HG02610 (cell line): ENCODE data around the gene SLC49A3.
"Not testable (repeated sequence)": the region's sequence is repeated elsewhere in the genome, so short reads cannot be mapped to it uniquely, and the experiment has no call there.

Experiments
- ATAC-seq: cut with Tn5 transposase; IDR thresholded peaks from one replicate; pipeline ENCODE4 v1.9.1; 2021; ENCODE audit warnings: mild to moderate bottlenecking, moderate library complexity; ENCODE audit not compliant: unreplicated experiment

The SLC49A3 gene

DNA sequence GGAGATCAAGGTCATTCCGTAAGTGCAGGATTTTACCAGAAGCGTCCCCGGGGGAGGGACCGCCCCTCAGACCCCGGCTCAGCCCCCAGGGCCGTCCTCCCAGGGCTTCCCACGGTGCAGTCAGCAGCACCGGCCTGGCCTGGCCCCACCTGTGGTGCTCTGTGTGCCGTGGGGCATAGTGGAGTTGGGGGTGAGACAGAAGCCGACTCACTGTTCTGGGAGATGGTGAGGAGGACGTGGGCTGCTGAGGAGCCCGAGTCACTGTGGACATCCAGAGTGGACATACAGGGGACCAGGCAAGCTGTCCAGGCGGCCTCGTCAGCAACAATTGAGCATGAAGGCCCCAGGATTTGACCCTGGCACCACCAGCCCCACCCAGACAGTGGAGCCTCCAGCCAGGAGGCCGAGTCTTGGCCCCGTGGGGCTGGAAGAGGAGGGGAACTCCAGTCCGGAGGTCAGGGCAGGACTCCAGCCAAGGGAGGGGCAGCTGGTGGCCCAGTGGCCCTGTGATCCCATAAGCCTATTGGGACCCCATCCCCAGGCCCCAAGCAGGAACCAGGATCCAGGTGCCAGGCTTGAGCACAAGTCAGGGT lies 34.0 kb downstream of the SLC49A3 start:
- no peak for ATAC-seq

DNA sequence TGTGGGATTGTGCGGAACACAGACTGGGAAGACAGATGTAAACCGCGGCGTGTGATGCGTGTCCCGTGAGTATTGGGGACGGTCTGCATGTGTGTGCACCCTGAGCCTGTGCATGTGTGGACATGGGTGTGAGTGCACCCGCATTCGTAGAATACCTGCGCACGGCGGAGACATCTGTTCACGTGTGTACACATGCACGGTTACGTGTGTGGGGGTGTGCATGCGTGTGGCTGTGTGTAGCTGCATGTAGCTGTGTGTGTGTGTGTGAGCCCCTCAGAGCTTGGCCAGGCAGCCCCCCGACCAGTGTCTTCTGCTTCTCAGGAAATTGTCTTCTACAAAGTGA lies 34.5 kb downstream of the SLC49A3 start:
- no peak for ATAC-seq

GRCh38 chr4:653831-654502 lies 35.0 kb downstream of the SLC49A3 start:
- ATAC-seq, result no peak

GRCh38 chr4:653080-653821 lies 35.7 kb downstream of the SLC49A3 start:
- ATAC-seq, result no peak

GRCh38 chr4:651884-652642 lies 36.9 kb downstream of the SLC49A3 start:
- no peak for ATAC-seq

GRCh38 chr4:650951-651883 lies 37.7 kb downstream of the SLC49A3 start:
- ATAC-seq, result no peak

GRCh38 chr4:650461-650860 lies 38.5 kb downstream of the SLC49A3 start:
- ATAC-seq, result no peak

GRCh38 chr4:649751-650310 lies 39.1 kb downstream of the SLC49A3 start:
- ATAC-seq, result no peak

GRCh38 chr4:649293-649625 lies 39.7 kb downstream of the SLC49A3 start:
- ATAC-seq, result no peak

- ATAC-seq, result no peak
Measured at GRCh38 chr4:648579-649292, 40.2 kb downstream of the SLC49A3 start.

DNA sequence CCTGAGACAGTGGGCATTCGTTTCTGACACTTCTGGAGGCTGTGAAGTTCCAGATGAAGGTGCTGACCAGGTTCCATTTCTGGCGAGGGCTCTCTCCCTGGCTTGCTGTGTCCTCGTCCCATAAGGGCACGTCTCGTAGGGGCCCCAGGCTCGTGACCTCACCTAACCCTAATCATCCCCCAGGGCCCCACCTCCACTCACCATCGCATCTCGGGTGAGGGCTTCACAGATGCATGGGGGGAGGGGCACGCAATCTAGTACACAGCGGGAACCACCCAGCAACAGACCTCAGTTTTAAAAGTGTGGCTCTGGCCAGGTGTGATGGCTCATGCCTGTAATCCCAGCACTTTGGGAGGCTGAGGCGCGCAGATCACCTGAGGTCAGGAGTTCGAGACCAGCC lies 41.5 kb downstream of the SLC49A3 start:
- ATAC-seq, result no peak

GRCh38 chr4:646460-646859 lies 42.5 kb downstream of the SLC49A3 start:
- ATAC-seq, result no peak

- ATAC-seq, result not testable (repeated sequence)
Measured at GRCh38 chr4:642366-642765, 46.6 kb downstream of the SLC49A3 start.

DNA sequence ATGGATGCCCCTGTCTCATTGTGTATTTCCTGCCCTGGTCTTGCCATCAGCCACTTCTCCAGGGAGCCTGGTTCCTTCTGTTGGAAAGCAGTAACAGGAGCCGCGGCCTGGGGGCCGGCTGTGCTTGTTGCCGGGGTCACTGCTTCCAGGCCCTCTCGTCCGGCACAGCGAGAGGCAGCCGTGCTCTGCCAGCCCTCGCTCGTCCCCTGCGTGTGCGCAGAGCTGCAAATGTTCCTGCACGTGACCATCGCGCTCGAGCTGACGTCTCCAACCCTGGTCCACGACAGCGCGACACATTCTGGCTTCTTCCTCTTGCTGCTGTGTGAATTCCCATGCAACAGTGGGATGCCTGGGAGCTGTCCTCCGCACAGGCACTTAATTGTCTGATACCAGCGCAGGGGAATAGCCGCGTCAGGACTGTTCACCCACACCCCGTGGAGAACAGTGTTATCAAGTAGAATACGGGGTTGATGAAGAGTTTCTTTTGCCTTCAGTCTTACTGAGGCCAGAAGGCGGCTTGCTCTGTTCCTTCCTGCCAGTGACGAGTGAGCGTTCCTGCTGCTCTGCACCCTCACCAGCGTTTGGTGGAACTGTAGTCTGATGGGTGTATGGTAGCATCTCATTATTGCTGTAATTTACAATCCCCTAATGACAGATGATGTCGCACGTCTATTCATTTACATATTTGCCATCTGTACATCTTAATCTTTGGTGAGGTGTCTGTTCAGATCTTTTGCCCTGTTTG lies 51.2 kb downstream of the SLC49A3 start:
- ATAC-seq, result no peak

GRCh38 chr4:636628-637159 lies 52.3 kb downstream of the SLC49A3 start:
- ATAC-seq, result no peak

GRCh38 chr4:635851-636627 lies 52.9 kb downstream of the SLC49A3 start:
- no peak for ATAC-seq

GRCh38 chr4:635066-635835 lies 53.7 kb downstream of the SLC49A3 start:
- ATAC-seq, result not testable (repeated sequence)
